ENCODE data around the gene COL11A2.

COL11A2 gene

GRCh38 chr6:33191383-33192104 lies 723 bp downstream of the COL11A2 start:
- DNase-seq, result no peak

GRCh38 chr6:33190504-33191107 lies 1.7 kb downstream of the COL11A2 start:
- no peak for DNase-seq

- no peak for DNase-seq
These were observed 2.4 kb downstream of the COL11A2 start for GRCh38 chr6:33189625-33190448.

DNA sequence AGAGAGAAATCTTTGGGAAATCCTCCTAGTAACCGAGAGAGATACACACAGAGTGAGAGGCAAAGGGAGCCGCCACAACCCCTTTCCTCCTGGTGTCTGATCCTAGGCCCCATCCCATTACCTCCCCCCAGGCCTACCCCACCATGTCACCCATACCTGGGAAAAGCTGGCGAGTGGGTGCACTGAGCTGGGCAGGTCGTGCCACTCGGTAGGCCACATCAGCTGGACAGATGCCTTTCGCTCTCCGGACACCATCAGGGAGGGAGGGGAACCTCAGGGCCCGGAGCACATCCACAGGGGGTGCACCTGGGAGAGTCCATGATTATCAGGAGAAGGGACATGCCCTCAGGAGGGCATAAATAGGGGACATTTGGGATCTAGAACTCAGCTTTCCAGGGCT lies 3.1 kb downstream of the COL11A2 start:
- no peak for DNase-seq

GRCh38 chr6:33187809-33188208 lies 4.5 kb downstream of the COL11A2 start:
- no peak for DNase-seq

DNA sequence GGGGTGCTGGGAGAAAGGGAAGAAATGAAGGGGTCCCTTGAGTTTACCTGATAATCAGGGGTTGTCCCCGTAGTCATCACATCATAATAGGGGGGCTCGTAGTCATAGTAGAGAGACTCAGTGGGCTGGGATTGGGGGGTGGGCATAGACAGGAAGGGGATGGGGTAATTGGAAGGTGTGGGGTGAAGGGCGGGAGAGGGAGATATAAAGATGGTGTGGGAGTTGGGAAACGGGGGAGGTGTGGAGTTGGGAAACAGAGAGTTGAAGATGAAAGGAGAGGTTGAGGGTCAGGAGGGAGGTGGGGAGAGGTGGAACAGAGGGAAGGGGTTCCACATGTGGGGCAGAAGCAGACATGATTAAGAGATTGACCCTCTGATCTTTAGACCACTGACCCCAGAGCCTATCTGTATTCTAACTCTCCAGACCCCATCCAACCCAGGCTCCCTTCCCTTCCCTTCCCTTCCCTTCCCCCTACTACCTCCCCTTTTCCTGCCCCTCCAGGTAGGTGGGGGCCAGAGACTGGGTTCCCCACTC lies 6.5 kb downstream of the COL11A2 start:
- DNase-seq, result no peak

GRCh38 chr6:33185190-33185589 lies 7.1 kb downstream of the COL11A2 start:
- DNase-seq, result no peak

GRCh38 chr6:33183071-33183683 lies 9.1 kb downstream of the COL11A2 start:
- peak; percentile 46 for DNase-seq

GRCh38 chr6:33181141-33181540 lies 11.1 kb downstream of the COL11A2 start:
- no peak for DNase-seq

GRCh38 chr6:33178755-33179475 lies 13.4 kb downstream of the COL11A2 start:
- no peak for DNase-seq

DNA sequence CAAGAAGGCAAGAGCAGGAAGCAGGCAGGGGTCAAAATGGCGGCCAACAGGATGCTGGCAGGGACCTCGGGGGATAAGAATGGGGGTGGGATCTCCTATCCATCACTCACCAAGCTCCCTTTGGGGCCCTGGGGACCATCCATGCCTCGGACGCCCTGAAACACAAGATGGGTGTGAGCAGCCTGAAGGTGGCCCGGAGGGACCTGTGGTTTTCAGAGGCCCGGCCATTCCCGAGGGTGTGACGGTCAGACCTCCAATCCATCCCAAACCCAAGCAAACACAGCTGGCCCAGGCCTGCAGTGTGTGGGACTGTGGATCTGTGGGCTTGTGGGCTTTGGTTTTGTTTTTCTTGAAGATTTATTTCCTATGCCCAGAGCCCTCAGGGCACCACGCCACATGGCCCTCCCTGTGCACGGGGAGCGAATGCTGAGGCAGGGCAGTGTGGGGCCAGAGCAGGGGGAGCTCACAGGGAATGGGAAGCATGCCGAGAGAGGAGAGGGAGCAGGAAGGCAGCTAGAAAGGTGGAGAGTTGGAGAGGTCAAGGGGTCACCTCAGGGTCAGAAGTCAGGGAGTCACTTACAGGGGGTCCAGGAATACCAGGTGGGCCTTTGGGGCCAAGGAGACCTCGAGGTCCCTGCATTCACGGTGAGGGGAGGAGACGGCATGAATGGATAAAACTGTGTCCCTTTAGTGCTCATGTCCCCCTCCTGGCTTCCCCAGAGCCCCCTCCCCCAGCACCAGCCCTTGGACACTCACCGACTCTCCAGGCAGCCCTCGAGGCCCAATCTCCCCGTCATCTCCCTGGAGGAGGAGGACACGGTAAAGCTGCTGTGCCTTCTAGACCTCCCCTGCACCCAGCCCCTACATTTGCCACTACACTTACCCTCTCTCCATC lies 14.5 kb downstream of the COL11A2 start:
- no peak for DNase-seq

- no peak for DNase-seq
These were observed 15.4 kb downstream of the COL11A2 start for GRCh38 chr6:33176906-33177305.

GRCh38 chr6:33175436-33176069 lies 16.7 kb downstream of the COL11A2 start:
- DNase-seq, result no peak

- no peak for DNase-seq
These were observed 17.5 kb downstream of the COL11A2 start for GRCh38 chr6:33174784-33175183.

DNA sequence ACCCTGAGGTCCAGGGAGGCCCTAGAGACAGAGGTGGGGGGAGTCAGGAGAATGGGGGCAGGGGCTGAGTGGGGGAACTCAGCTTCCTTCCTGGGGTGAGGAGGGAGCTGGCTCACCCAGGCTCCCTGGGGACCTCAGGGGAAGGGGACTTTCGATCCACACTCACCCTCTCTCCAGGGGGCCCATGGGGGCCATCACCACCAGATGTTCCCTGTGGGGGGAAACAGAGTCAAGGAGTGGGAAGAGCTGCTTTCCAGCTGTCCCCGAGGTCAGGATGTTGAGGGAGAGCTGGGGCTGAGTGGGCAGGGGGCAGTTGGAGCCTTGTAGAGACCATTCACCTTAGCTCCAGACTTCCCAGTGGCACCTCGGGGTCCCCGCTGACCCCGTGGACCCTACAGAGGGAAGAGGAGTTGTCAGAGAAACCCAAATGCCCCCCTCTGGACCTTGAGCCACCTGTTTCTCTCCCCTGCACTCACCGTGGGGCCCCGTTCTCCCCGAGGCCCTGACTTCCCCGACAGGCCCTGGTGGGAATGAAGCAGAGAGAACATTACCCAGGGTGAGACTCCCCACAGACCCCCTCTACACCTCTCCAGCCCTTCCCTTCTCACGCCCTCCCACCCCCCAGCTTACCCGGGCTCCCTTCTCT lies 18.6 kb downstream of the COL11A2 start:
- no peak for DNase-seq

- peak; percentile 48 for DNase-seq
These were observed 19.4 kb downstream of the COL11A2 start for GRCh38 chr6:33172688-33173534.

DNA sequence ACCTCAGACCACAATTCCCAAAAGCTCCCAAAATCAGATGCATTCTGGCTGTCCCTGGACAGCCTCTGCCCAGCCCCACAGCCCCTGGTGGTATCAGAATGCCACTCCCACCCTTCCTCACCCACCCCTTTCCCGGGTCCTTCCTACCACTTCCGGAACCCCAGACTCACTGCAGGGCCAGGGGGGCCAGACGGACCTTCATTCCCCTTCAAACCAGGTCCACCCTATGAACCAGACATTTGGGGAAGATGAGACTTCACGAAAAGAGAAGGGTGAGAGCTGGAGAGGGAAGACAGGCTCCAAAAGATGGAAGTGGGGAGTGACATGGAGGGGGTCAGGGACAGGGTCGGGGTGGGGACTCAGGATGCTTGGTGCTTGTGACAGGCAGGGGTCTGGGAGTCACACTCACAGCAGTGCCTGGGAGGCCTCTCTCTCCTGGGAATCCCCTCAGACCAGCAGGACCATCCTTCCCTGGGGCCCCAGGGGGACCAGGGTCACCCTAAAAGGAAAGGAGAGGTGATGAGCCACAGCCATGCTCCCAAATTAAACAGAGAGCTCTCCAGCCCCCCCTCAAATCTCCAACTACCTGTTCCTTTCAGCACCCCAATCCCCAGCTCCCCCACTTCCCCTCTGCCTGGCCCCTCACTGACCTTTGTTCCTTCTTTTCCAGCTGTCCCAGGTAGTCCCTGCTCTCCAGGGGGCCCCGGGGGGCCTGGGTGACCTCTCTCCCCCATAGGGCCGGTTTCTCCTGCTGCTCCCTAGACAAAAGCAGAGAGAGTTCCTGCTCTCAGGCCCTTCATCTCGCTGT lies 20.2 kb downstream of the COL11A2 start:
- no peak for DNase-seq
